Kidney (tissue), 14 donors: ENCODE data around the gene KIAA0930. TPM values are rescaled to one million over a fixed set of nuclear protein-coding genes. Genes with fewer than 3 reads are reported as not detected.

Experiments
- DNase-seq, 5 donors: peaks; one replicate each; pipeline ENCODE4 v3.0.0-alpha.2; 2013 to 2020
- FAIRE-seq: peaks from 2 replicates; lab custom pipeline; 2012; peaks lifted over from hg19 to GRCh38; lab: Jason Lieb, UNC
- H3K27ac ChIP-seq, 2 donors: one replicate each; pipeline ENCODE4 v1.7.0; 2013; ENCODE audit warnings: low read depth in 2 of 2, low read length in 2 of 2, inconsistent platforms in 1 of 2
- H3K27me3 ChIP-seq: one replicate; pipeline ENCODE4 v1.7.1; 2013; ENCODE audit warnings: low read length, inconsistent platforms; ENCODE audit not compliant: control insufficient read depth, insufficient read depth
- H3K36me3 ChIP-seq, 3 donors: one replicate each; pipeline versions ENCODE4 v1.7.0 to v1.7.1; 2013; ENCODE audit warnings: low read length in 3 of 3, control low read depth in 1 of 3, inconsistent platforms in 1 of 3; ENCODE audit not compliant: insufficient read depth in 3 of 3, control insufficient read depth in 2 of 3
- H3K4me1 ChIP-seq, 3 donors: one replicate each; pipeline versions ENCODE4 v1.7.0 to v1.7.1; 2013; ENCODE audit warnings: low read length in 3 of 3, inconsistent platforms in 1 of 3, low read depth in 1 of 3; ENCODE audit not compliant: control insufficient read depth in 2 of 3, insufficient read depth in 2 of 3
- H3K4me3 ChIP-seq, 3 donors: one replicate each; pipeline versions ENCODE4 v1.7.0 to v1.8.1; 2013; ENCODE audit warnings: low read length in 3 of 3, control low read depth in 1 of 3, inconsistent platforms in 1 of 3
- H3K9ac ChIP-seq, 3 donors: one replicate each; pipeline versions ENCODE4 v1.7.0 to v1.7.1; 2013; ENCODE audit warnings: low read length in 3 of 3, control low read depth in 1 of 3, inconsistent platforms in 1 of 3
- H3K9me3 ChIP-seq, 3 donors: one replicate each; pipeline versions ENCODE4 v1.7.0 to v1.7.1; 2013; ENCODE audit warnings: low read length in 3 of 3, control low read depth in 1 of 3, inconsistent platforms in 1 of 3; ENCODE audit not compliant: control insufficient read depth in 2 of 3, insufficient read depth in 1 of 3
- intact Hi-C: fragments of 100-400 bp; cut with DNase I; formaldehyde crosslinking; loops from one replicate; pipeline ENCODE4 v1.11.1; 2022
- polyA plus RNA-seq: library from polyadenylated mRNA; stranded (reverse); fragments of 350-450 nt; fragmentation: Illumina TruSeq; extraction: RNeasy Lipid Tissue Mini Kit (QIAGEN cat#74804); gene quantifications from one replicate; pipeline ENCODE4 v1.2.3, GENCODE V29; 2014; ENCODE audit warnings: low read depth, low replicate concordance; ENCODE audit not compliant: insufficient read depth
- total RNA-seq: library from RNA; stranded (reverse); fragmentation: NEBNext Ultra II Directional; extraction: Animal tissue kit (Norgen Biotek cat#: 25700); gene quantifications from one replicate; pipeline ENCODE4 v1.2.1, GENCODE V29; 2021
- TF ChIP-seq, protein P1 (sequence below): IDR thresholded peaks from 3 replicates; pipeline ENCODE4 v1.5.1; 2012; ENCODE audit warnings: mild to moderate bottlenecking, moderate library complexity, borderline replicate concordance; ENCODE audit not compliant: insufficient read depth; ENCODE audit errors: extremely low read depth
- donor health status: control.
- donor health status: control.
- donor health status: control.
- donor health status: control.
- donor health status: control.
- donor health status: DM: yes; HTN: yes; CAD: no.
- donor health status: Normal renal cell carcinoma (clear cell type).

The KIAA0930 gene
- total and polyA plus RNA-seq, 2 donors from 2014 or later = 26.4 to 55.4 TPM

- H3K9me3 ChIP-seq = no peaks in the 10 kb centered on the region
- H3K4me3 ChIP-seq = no peak overlapping the region
- no peaks in the 10 kb centered on the region for H3K4me1 ChIP-seq
- FAIRE-seq (no peak), DNase-seq (no peak)
- no peaks in the 10 kb centered on the region for H3K36me3 ChIP-seq
- TF ChIP-seq, protein P1, sequence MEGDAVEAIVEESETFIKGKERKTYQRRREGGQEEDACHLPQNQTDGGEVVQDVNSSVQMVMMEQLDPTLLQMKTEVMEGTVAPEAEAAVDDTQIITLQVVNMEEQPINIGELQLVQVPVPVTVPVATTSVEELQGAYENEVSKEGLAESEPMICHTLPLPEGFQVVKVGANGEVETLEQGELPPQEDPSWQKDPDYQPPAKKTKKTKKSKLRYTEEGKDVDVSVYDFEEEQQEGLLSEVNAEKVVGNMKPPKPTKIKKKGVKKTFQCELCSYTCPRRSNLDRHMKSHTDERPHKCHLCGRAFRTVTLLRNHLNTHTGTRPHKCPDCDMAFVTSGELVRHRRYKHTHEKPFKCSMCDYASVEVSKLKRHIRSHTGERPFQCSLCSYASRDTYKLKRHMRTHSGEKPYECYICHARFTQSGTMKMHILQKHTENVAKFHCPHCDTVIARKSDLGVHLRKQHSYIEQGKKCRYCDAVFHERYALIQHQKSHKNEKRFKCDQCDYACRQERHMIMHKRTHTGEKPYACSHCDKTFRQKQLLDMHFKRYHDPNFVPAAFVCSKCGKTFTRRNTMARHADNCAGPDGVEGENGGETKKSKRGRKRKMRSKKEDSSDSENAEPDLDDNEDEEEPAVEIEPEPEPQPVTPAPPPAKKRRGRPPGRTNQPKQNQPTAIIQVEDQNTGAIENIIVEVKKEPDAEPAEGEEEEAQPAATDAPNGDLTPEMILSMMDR = no peak
- intact Hi-C loops = no loop called here
- H3K27ac ChIP-seq = no peak overlapping the region
- no peaks in the 10 kb centered on the region for H3K27me3 ChIP-seq
- no peak overlapping the region for H3K9ac ChIP-seq
Observed at GRCh38 chr22:45227645-45228400, 12.9 kb downstream of the KIAA0930 start.

DNA sequence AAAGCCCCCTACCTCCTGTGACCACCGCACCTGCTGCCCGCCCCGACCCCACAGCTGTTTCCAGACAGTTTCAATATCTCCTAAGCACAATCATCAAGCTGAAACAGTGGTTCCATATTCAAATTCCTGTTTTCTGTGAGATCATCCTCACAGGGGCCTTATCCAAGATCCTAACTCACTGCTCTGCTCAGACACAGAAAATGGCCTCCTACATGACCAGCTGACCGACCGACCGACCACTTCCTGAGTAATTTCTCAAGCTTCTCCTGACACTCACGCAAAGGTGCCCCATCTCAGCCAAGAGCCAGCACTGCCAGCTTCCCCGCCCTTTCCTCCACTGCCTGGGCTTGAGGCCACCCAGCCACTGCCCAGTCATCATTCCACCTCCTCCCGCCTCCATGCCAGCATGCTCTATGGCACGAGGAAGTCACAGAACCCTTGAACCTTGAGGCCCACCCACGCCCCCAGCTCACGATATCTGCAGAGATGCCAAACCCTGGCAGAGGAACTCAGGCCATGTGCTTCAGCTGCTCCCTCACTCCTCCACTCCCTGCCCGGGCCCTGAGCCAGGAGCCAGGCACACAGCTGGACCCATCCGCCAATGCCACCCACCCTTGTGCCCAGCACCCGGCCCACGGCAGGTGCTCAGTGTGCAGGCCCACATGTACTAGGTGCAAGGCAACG is 14.0 kb downstream of the KIAA0930 start:
- FAIRE-seq (no peak), DNase-seq (peak in 1 of 5 donors; percentile 77)
- H3K9ac ChIP-seq = no peak overlapping the region
- no peaks in the 10 kb centered on the region for H3K27me3 ChIP-seq
- no peaks in the 10 kb centered on the region for H3K4me1 ChIP-seq
- TF ChIP-seq, protein P1 = no peak
- intact Hi-C loops = no loop called here
- H3K4me3 ChIP-seq = no peak overlapping the region
- H3K27ac ChIP-seq = no peak overlapping the region
- no peaks in the 10 kb centered on the region for H3K36me3 ChIP-seq
- H3K9me3 ChIP-seq = no peaks in the 10 kb centered on the region

DNA sequence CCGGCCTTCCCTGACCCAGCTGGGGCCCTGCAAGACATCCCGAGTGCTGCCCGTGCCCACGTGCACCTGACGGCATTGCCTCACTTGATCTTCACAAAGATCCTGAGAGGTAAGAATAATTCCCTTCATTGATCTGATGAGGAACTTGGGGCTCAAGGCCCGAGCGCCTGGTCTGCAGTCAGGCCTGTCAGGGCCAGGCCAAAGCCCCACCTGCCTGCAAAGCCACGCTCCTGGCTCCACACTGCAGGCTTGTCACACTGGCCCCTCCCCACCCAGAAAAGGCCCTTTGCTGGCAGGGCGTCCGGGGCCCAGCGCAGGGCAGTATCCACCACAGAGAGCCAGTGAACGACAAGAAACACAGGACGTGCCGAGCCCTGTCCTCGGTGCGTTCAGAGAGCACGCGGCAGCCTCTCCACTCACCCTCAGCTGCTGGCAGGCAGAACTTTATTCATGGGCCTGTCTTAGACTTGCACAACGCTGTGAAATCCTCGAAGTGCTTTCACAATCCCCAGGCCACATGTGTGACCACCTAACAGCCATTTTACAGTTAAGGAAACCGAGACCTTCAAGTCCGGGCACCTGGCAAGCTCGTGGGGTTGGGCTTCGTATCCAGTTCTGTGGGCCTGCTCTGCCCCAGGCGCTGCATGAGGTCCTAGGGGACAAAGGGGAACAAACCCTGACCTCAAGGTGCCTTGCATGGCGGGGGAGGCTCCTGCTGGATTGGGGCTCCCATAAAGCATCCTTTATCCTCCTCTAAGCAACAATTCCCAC is 14.8 kb downstream of the KIAA0930 start:
- H3K27ac ChIP-seq = no peak overlapping the region
- DNase-seq (no peak), FAIRE-seq (no peak)
- intact Hi-C loops = no loop called here
- no peaks in the 10 kb centered on the region for H3K4me1 ChIP-seq
- H3K27me3 ChIP-seq = no peaks in the 10 kb centered on the region
- H3K9me3 ChIP-seq = no peaks in the 10 kb centered on the region
- H3K36me3 ChIP-seq = no peaks in the 10 kb centered on the region
- no peak overlapping the region for H3K9ac ChIP-seq
- TF ChIP-seq, protein P1 = no peak
- H3K4me3 ChIP-seq = no peak overlapping the region
